Activated naive CD4-positive, alpha-beta T cell treated with anti-CD3 and anti-CD28 coated beads for 36 hours (primary cell): ENCODE data around the gene MYADM. TPM values are rescaled to one million over a fixed set of nuclear protein-coding genes. Genes with fewer than 3 reads are reported as not detected.

Experiments used
- CTCF ChIA-PET: fragments of 350-600 bp; sonication (Branson Sonifier 250); formaldehyde crosslinking; loops from one replicate; lab custom pipeline; 2021; ENCODE audit warnings: antibody characterized with exemption; lab: Charles Lee
- DNase-seq: peaks from one replicate; pipeline ENCODE4 v3.0.0-alpha.2; 2020
- H3K27ac Mint-ChIP-seq: one replicate; pipeline ENCODE4 v1.8.0; 2021; ENCODE audit warnings: mild to moderate bottlenecking, mixed read lengths
- H3K27me3 Mint-ChIP-seq: one replicate; pipeline ENCODE4 v1.8.0; 2021; ENCODE audit warnings: low read depth, mixed read lengths
- H3K36me3 Mint-ChIP-seq: one replicate; pipeline ENCODE4 v1.8.0; 2021; ENCODE audit warnings: low read depth, mixed read lengths
- H3K4me1 Mint-ChIP-seq: one replicate; pipeline ENCODE4 v1.8.0; 2021; ENCODE audit warnings: low read depth, mixed read lengths
- H3K4me3 Mint-ChIP-seq: one replicate; pipeline ENCODE4 v1.8.0; 2021; ENCODE audit warnings: mild to moderate bottlenecking, moderate library complexity, mixed read lengths
- H3K9me3 Mint-ChIP-seq: one replicate; pipeline ENCODE4 v1.8.0; 2021; ENCODE audit warnings: mixed read lengths
- intact Hi-C: fragments of 100-400 bp; cut with micrococcal nuclease; formaldehyde crosslinking; loops from one replicate; pipeline ENCODE4 v1.15.1; 2023
- total RNA-seq, 2 experiments: library from RNA; stranded (reverse); gene quantifications; one replicate each; pipeline ENCODE4 v1.2.3, GENCODE V29; 2021

The MYADM gene
- total RNA-seq, 2 experiments from 2014 or later, result 13.6 to 13.9 TPM

GRCh38 chr19:53897459-53897858 lies 29.8 kb downstream of the MYADM start:
- intact Hi-C loops, result no loop called here
- CTCF ChIA-PET, result no interaction called here
- DNase-seq, result no peak
- Mint-ChIP-seq H3K27ac (no peak overlapping the region), H3K4me3 (no peak overlapping the region), H3K4me1 (peaks cover 3% of the 10 kb centered on the region), H3K27me3 (peaks cover 59% of the 10 kb centered on the region), H3K9me3 (no peaks in the 10 kb centered on the region), H3K36me3 (no peaks in the 10 kb centered on the region)

GRCh38 chr19:53898166-53898565 lies 30.5 kb downstream of the MYADM start:
- H3K9me3 Mint-ChIP-seq, result no peaks in the 10 kb centered on the region
- no peak overlapping the region for H3K4me3 Mint-ChIP-seq
- intact Hi-C loops, result no loop called here
- H3K27me3 Mint-ChIP-seq, result peaks cover 55% of the 10 kb centered on the region
- CTCF ChIA-PET, result interaction anchor here (0.9 kb wide), 1 partner anchor 132 kb away, joined by 3 read pairs; no protein-coding TSS in a partner anchor
- no peaks in the 10 kb centered on the region for H3K36me3 Mint-ChIP-seq
- H3K4me1 Mint-ChIP-seq, result peaks cover 3% of the 10 kb centered on the region
- DNase-seq, result no peak
- H3K27ac Mint-ChIP-seq, result no peak overlapping the region

- DNase-seq, result no peak
- peaks cover 53% of the 10 kb centered on the region for H3K27me3 Mint-ChIP-seq
- H3K36me3 Mint-ChIP-seq, result no peaks in the 10 kb centered on the region
- H3K4me1 Mint-ChIP-seq, result peaks cover 3% of the 10 kb centered on the region
- CTCF ChIA-PET, result interaction anchor here (0.9 kb wide), 1 partner anchor 131 kb away, joined by 3 read pairs; no protein-coding TSS in a partner anchor
- H3K9me3 Mint-ChIP-seq, result no peaks in the 10 kb centered on the region
- H3K4me3 Mint-ChIP-seq, result no peak overlapping the region
- no peak overlapping the region for H3K27ac Mint-ChIP-seq
- intact Hi-C loops, result no loop called here
Measured at GRCh38 chr19:53898636-53899341, 31.1 kb downstream of the MYADM start.

GRCh38 chr19:53900191-53900860 lies 32.6 kb downstream of the MYADM start:
- DNase-seq, result no peak
- Mint-ChIP-seq H3K27ac (no peak overlapping the region), H3K4me3 (no peak overlapping the region), H3K27me3 (peaks cover 56% of the 10 kb centered on the region), H3K36me3 (no peaks in the 10 kb centered on the region), H3K4me1 (peaks cover 3% of the 10 kb centered on the region), H3K9me3 (no peaks in the 10 kb centered on the region)
- CTCF ChIA-PET, result no interaction called here
- intact Hi-C loops, result no loop called here

- peak; percentile 49 for DNase-seq
- H3K4me3 Mint-ChIP-seq, result no peak overlapping the region
- CTCF ChIA-PET, result interaction anchor here (0.8 kb wide), 1 partner anchor 127 kb away, joined by 7 read pairs; no protein-coding TSS in a partner anchor
- intact Hi-C loops, result loop anchor here (1.0 to 2.0 kb wide), 2 partner anchors 24 to 61 kb away; no protein-coding TSS in a partner anchor
- no peaks in the 10 kb centered on the region for H3K36me3 Mint-ChIP-seq
- peaks cover 16% of the 10 kb centered on the region for H3K4me1 Mint-ChIP-seq
- H3K27ac Mint-ChIP-seq, result no peak overlapping the region
- peaks cover 63% of the 10 kb centered on the region for H3K27me3 Mint-ChIP-seq
- no peaks in the 10 kb centered on the region for H3K9me3 Mint-ChIP-seq
Measured at GRCh38 chr19:53903055-53903680, 35.5 kb downstream of the MYADM start.

- peaks cover 23% of the 10 kb centered on the region for H3K4me1 Mint-ChIP-seq
- H3K4me3 Mint-ChIP-seq, result no peak overlapping the region
- intact Hi-C loops, result no loop called here
- no peaks in the 10 kb centered on the region for H3K36me3 Mint-ChIP-seq
- no peak for DNase-seq
- CTCF ChIA-PET, result interaction anchor here (1.0 to 1.2 kb wide), 2 partner anchors 9 to 125 kb away, joined by 3 to 4 read pairs; no protein-coding TSS in a partner anchor
- peaks cover 63% of the 10 kb centered on the region for H3K27me3 Mint-ChIP-seq
- no peak overlapping the region for H3K27ac Mint-ChIP-seq
- no peaks in the 10 kb centered on the region for H3K9me3 Mint-ChIP-seq
Measured at GRCh38 chr19:53904909-53905308, 37.2 kb downstream of the MYADM start.

GRCh38 chr19:53905787-53906186 lies 38.1 kb downstream of the MYADM start:
- Mint-ChIP-seq H3K4me1 (peaks cover 24% of the 10 kb centered on the region), H3K27ac (no peak overlapping the region), H3K9me3 (no peaks in the 10 kb centered on the region), H3K27me3 (peaks cover 65% of the 10 kb centered on the region), H3K4me3 (no peak overlapping the region), H3K36me3 (no peaks in the 10 kb centered on the region)
- CTCF ChIA-PET, result no interaction called here
- DNase-seq, result no peak
- intact Hi-C loops, result loop anchor here (2.0 kb wide), 1 partner anchor 119 kb away; no protein-coding TSS in a partner anchor

- CTCF ChIA-PET, result interaction anchor here (0.8 to 1.4 kb wide), 2 partner anchors 30 to 123 kb away, joined by 3 to 5 read pairs; no protein-coding TSS in a partner anchor
- peaks cover 24% of the 10 kb centered on the region for H3K4me1 Mint-ChIP-seq
- H3K36me3 Mint-ChIP-seq, result no peaks in the 10 kb centered on the region
- H3K27me3 Mint-ChIP-seq, result peaks cover 69% of the 10 kb centered on the region
- H3K27ac Mint-ChIP-seq, result no peak overlapping the region
- H3K4me3 Mint-ChIP-seq, result no peak overlapping the region
- H3K9me3 Mint-ChIP-seq, result no peaks in the 10 kb centered on the region
- peak; percentile 69 for DNase-seq
- intact Hi-C loops, result loop anchor here (2.0 kb wide), 1 partner anchor 118 kb away; no protein-coding TSS in a partner anchor
Measured at GRCh38 chr19:53906211-53907192, 38.8 kb downstream of the MYADM start.

GRCh38 chr19:53907193-53907581 lies 39.5 kb downstream of the MYADM start:
- intact Hi-C loops, result loop anchor here (2.0 kb wide), 1 partner anchor 118 kb away; no protein-coding TSS in a partner anchor
- CTCF ChIA-PET, result interaction anchor here (0.8 to 1.4 kb wide), 2 partner anchors 31 to 123 kb away, joined by 3 to 5 read pairs; no protein-coding TSS in a partner anchor
- peaks cover 24% of the 10 kb centered on the region for H3K4me1 Mint-ChIP-seq
- no peak overlapping the region for H3K4me3 Mint-ChIP-seq
- no peak overlapping the region for H3K27ac Mint-ChIP-seq
- DNase-seq, result no peak
- no peaks in the 10 kb centered on the region for H3K9me3 Mint-ChIP-seq
- peaks cover 71% of the 10 kb centered on the region for H3K27me3 Mint-ChIP-seq
- H3K36me3 Mint-ChIP-seq, result no peaks in the 10 kb centered on the region

GRCh38 chr19:53907690-53908089 lies 40.0 kb downstream of the MYADM start:
- Mint-ChIP-seq H3K27ac (no peak overlapping the region), H3K36me3 (no peaks in the 10 kb centered on the region), H3K4me1 (peaks cover 24% of the 10 kb centered on the region), H3K27me3 (peaks cover 74% of the 10 kb centered on the region), H3K9me3 (no peaks in the 10 kb centered on the region), H3K4me3 (no peak overlapping the region)
- no peak for DNase-seq
- intact Hi-C loops, result loop anchor here (2.0 kb wide), 1 partner anchor 117 kb away; no protein-coding TSS in a partner anchor
- CTCF ChIA-PET, result interaction anchor here (0.8 to 1.4 kb wide), 2 partner anchors 31 to 122 kb away, joined by 3 to 5 read pairs; no protein-coding TSS in a partner anchor
